ENCODE measurements around the gene KDELR3. TPM values are rescaled to one million over a fixed set of nuclear protein-coding genes. Genes with fewer than 3 reads are reported as not detected.

The KDELR3 gene
- total and polyA plus RNA-seq, 10 of the 15 experiments (the other 5 are each of a cell fraction or from before 2014, with no cell fraction given): 0.15 to 0.98 (median 0.25) TPM; not detected in 1

DNA sequence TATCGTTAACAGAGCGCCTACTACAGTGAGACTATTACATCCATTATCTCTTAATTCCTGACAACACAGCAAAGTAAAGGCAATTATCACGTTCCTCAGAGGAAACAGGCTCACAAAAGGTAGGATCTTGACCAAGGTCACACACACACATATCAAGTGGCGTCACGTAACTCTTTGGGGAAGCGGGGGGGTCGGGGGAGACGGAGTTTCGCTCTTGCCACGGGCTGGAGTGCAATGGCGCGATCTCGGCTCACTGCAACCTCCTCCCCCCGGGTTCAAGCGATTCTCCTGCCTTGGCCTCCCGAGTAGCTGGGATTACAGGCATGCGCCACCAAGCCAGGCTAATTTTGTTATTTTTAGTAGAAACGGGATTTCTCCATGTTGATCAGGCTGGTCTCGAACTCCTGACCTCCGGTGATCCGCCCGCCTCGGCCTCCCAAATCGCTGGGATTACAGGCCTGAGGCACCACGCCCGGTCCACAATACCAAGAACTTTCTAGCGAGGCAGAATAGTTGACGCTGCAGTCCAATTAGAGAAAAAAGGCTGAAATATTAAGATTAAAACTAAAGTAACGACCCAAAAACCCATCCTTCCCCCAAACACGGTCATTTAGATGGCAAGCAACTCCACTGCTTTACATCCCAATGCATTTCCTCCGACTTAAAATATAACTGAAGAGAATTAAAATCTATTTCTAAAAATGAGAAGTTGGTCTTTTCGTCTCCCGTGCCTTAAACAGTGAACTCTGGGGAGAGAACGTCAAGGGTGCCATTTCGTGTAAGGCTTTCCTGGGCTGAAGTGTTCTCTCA lies 37.0 kb downstream of the KDELR3 start (continued):
- TF ChIP-seq RAD21 (IDR thresholded peaks at IDR 0.05; ENCODE audit: insufficient read depth, low read depth, low read length) (no peak), TAF1 (IDR thresholded peaks at IDR 0.05; ENCODE audit: borderline replicate concordance, low read depth, low read length) (peak; percentile 73; the same call in 1 of the 2 replicates), NFYA (IDR thresholded peaks at IDR 0.05; ENCODE audit: borderline replicate concordance, low read depth, low read length) (no peak), MTA2 (IDR thresholded peaks at IDR 0.05; ENCODE audit: low read depth) (0 out of 2 replicates have a peak, but pooled peaks have one; percentile 45), ZNF24 (IDR thresholded peaks at IDR 0.05) (no peak), BHLHE40 (IDR thresholded peaks at IDR 0.05; ENCODE audit: borderline replicate concordance in 1 of 2, low read depth in 2 of 2, low read length in 1 of 2) (peak; percentile 10 to 69; a peak in 1 of 4 replicates), CBX3 (IDR thresholded peaks at IDR 0.05; ENCODE audit: borderline replicate concordance, low read depth) (no peak), CHD2 (IDR thresholded peaks at IDR 0.05; ENCODE audit: borderline replicate concordance, low read depth, low read length) (no peak), CBFB (IDR thresholded peaks at IDR 0.05; ENCODE audit: low read depth) (no peak), HDAC6 (IDR thresholded peaks at IDR 0.05; ENCODE audit: unreplicated experiment) (no peak), SP1 (IDR thresholded peaks at IDR 0.05; ENCODE audit: low read depth, low read length) (no peak)
- TF ChIP-seq, protein P1, sequence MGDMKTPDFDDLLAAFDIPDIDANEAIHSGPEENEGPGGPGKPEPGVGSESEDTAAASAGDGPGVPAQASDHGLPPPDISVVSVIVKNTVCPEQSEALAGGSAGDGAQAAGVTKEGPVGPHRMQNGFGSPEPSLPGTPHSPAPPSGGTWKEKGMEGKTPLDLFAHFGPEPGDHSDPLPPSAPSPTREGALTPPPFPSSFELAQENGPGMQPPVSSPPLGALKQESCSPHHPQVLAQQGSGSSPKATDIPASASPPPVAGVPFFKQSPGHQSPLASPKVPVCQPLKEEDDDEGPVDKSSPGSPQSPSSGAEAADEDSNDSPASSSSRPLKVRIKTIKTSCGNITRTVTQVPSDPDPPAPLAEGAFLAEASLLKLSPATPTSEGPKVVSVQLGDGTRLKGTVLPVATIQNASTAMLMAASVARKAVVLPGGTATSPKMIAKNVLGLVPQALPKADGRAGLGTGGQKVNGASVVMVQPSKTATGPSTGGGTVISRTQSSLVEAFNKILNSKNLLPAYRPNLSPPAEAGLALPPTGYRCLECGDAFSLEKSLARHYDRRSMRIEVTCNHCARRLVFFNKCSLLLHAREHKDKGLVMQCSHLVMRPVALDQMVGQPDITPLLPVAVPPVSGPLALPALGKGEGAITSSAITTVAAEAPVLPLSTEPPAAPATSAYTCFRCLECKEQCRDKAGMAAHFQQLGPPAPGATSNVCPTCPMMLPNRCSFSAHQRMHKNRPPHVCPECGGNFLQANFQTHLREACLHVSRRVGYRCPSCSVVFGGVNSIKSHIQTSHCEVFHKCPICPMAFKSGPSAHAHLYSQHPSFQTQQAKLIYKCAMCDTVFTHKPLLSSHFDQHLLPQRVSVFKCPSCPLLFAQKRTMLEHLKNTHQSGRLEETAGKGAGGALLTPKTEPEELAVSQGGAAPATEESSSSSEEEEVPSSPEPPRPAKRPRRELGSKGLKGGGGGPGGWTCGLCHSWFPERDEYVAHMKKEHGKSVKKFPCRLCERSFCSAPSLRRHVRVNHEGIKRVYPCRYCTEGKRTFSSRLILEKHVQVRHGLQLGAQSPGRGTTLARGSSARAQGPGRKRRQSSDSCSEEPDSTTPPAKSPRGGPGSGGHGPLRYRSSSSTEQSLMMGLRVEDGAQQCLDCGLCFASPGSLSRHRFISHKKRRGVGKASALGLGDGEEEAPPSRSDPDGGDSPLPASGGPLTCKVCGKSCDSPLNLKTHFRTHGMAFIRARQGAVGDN (IDR thresholded peaks at IDR 0.05): peak; percentile 81
- TF ChIP-seq, protein P2, sequence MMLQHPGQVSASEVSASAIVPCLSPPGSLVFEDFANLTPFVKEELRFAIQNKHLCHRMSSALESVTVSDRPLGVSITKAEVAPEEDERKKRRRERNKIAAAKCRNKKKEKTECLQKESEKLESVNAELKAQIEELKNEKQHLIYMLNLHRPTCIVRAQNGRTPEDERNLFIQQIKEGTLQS (IDR thresholded peaks at IDR 0.05; ENCODE audit: borderline replicate concordance, extremely low read depth, low read depth, low read length): no peak
- TF ChIP-seq, protein P3, sequence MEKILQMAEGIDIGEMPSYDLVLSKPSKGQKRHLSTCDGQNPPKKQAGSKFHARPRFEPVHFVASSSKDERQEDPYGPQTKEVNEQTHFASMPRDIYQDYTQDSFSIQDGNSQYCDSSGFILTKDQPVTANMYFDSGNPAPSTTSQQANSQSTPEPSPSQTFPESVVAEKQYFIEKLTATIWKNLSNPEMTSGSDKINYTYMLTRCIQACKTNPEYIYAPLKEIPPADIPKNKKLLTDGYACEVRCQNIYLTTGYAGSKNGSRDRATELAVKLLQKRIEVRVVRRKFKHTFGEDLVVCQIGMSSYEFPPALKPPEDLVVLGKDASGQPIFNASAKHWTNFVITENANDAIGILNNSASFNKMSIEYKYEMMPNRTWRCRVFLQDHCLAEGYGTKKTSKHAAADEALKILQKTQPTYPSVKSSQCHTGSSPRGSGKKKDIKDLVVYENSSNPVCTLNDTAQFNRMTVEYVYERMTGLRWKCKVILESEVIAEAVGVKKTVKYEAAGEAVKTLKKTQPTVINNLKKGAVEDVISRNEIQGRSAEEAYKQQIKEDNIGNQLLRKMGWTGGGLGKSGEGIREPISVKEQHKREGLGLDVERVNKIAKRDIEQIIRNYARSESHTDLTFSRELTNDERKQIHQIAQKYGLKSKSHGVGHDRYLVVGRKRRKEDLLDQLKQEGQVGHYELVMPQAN (conservative IDR thresholded peaks at IDR 0.05): peak; percentile 63; the same call in 1 of the 2 replicates
- TF ChIP-seq, protein P4, sequence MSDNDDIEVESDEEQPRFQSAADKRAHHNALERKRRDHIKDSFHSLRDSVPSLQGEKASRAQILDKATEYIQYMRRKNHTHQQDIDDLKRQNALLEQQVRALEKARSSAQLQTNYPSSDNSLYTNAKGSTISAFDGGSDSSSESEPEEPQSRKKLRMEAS (IDR thresholded peaks at IDR 0.05; ENCODE audit: low read depth, low read length): no peak
- TF ChIP-seq, protein P5, sequence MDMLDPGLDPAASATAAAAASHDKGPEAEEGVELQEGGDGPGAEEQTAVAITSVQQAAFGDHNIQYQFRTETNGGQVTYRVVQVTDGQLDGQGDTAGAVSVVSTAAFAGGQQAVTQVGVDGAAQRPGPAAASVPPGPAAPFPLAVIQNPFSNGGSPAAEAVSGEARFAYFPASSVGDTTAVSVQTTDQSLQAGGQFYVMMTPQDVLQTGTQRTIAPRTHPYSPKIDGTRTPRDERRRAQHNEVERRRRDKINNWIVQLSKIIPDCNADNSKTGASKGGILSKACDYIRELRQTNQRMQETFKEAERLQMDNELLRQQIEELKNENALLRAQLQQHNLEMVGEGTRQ (IDR thresholded peaks at IDR 0.05; ENCODE audit: borderline replicate concordance, low read depth, low read length): no peak
